Thymus (tissue), 11 donors: ENCODE data around the gene UHRF1. TPM values are rescaled to one million over a fixed set of nuclear protein-coding genes. Genes with fewer than 3 reads are reported as not detected.

Source experiments
- DNase-seq, 9 donors: peaks; one replicate each; pipeline ENCODE4 v3.0.0-alpha.2; 2013; ENCODE audit warnings: low spot score in 9 of 9, low read depth in 6 of 9, missing footprints in 1 of 9
- H3K27ac ChIP-seq, 2 donors: one replicate each; pipeline ENCODE4 v1.5.1; 2013; ENCODE audit warnings: control low read depth in 1 of 2, low read depth in 1 of 2, low read length in 1 of 2, mild to moderate bottlenecking in 1 of 2, moderate library complexity in 1 of 2
- H3K27me3 ChIP-seq, 2 donors: one replicate each; pipeline ENCODE4 v1.5.1; 2013; ENCODE audit warnings: low read length in 1 of 2; ENCODE audit not compliant: control insufficient read depth in 2 of 2, insufficient read depth in 1 of 2
- H3K36me3 ChIP-seq, 2 donors: one replicate each; pipeline ENCODE4 v1.5.1; 2013; ENCODE audit warnings: low read length in 1 of 2, mild to moderate bottlenecking in 1 of 2, moderate library complexity in 1 of 2; ENCODE audit not compliant: control insufficient read depth in 2 of 2, insufficient read depth in 2 of 2
- H3K4me1 ChIP-seq, 2 donors: one replicate each; pipeline ENCODE4 v1.5.1; 2013; ENCODE audit warnings: low read length in 2 of 2; ENCODE audit not compliant: control insufficient read depth in 2 of 2, insufficient read depth in 2 of 2
- H3K4me3 ChIP-seq, 2 donors: one replicate each; pipeline ENCODE4 v1.5.1; 2013; ENCODE audit warnings: low read length in 2 of 2, control low read depth in 1 of 2, mild to moderate bottlenecking in 1 of 2
- H3K9me3 ChIP-seq, 2 donors: one replicate each; pipeline ENCODE4 v1.5.1; 2013; ENCODE audit warnings: low read length in 1 of 2, mild to moderate bottlenecking in 1 of 2; ENCODE audit not compliant: control insufficient read depth in 2 of 2, insufficient read depth in 1 of 2
- WGBS: extraction: QIAGEN DNeasy Blood & Tissue Kit; methylation state at CpG from one replicate; pipeline ENCODE4 v1.1.7; 2013; 5-methylcytosine and 5-hydroxymethylcytosine counted together
- polyA plus RNA-seq: library from polyadenylated mRNA; stranded (reverse); fragments of 200-250 nt; gene quantifications from one replicate; pipeline ENCODE4 v1.2.3, GENCODE V29; 2013
- total RNA-seq: library from RNA; stranded (reverse); fragments of 120-200 nt; gene quantifications from one replicate; pipeline ENCODE4 v1.2.4, GENCODE V29; 2013
- donor health status: healthy.

Gene UHRF1
- total and polyA plus RNA-seq, 2 donors: 4.3 to 71.7 TPM

- H3K4me1 ChIP-seq: no peaks in the 10 kb centered on the region
- no peak overlapping the region for H3K27ac ChIP-seq
- peaks cover 0 to 2% of the 10 kb centered on the region in 2 donors for H3K36me3 ChIP-seq
- peaks cover 0 to 8% of the 10 kb centered on the region in 2 donors for H3K9me3 ChIP-seq
- H3K4me3 ChIP-seq: no peak overlapping the region
- no peaks in the 10 kb centered on the region for H3K27me3 ChIP-seq
- DNase-seq: no peak
- 93% methylated on average over 13 of the region's 13 CpGs for WGBS
Observed at GRCh38 chr19:5006821-5007220, 97.5 kb downstream of the UHRF1 start.

Other genes starting within 250 kb of the UHRF1 start
- gene MYDGF, start 239.2 kb upstream of the UHRF1 start, total RNA-seq: 41.9 TPM
- 53.5 TPM for gene MYDGF, start 239.2 kb upstream of the UHRF1 start, polyA plus RNA-seq
- gene DPP9, start 185.7 kb upstream of the UHRF1 start, total RNA-seq: 13.4 TPM
- gene DPP9, start 185.7 kb upstream of the UHRF1 start, polyA plus RNA-seq: 37.9 TPM
- gene FEM1A, start 117.8 kb upstream of the UHRF1 start, total RNA-seq: 9.1 TPM
- 5.5 TPM for gene FEM1A, start 117.8 kb upstream of the UHRF1 start, polyA plus RNA-seq
- 0.66 TPM for gene TICAM1, start 77.8 kb upstream of the UHRF1 start, total RNA-seq
- gene TICAM1, start 77.8 kb upstream of the UHRF1 start, polyA plus RNA-seq: 4.7 TPM
- gene PLIN3, start 41.8 kb upstream of the UHRF1 start, total RNA-seq: 31.0 TPM
- gene PLIN3, start 41.8 kb upstream of the UHRF1 start, polyA plus RNA-seq: 45.8 TPM
- 0.66 TPM for gene ARRDC5, start 6.6 kb upstream of the UHRF1 start, total RNA-seq
- 3.0 TPM for gene ARRDC5, start 6.6 kb upstream of the UHRF1 start, polyA plus RNA-seq
- gene KDM4B, start 59.6 kb downstream of the UHRF1 start, total RNA-seq: 8.6 TPM
- 24.6 TPM for gene KDM4B, start 59.6 kb downstream of the UHRF1 start, polyA plus RNA-seq